GM20000 (cell line): ENCODE data around the gene OPRL1.

Source experiments
- DNase-seq: peaks from one replicate; pipeline ENCODE4 v3.0.0; 2012; ENCODE audit warnings: low spot score
- CTCF ChIP-seq: IDR thresholded peaks from 2 replicates; pipeline ENCODE4 v1.5.1; 2012; ENCODE audit warnings: mild to moderate bottlenecking, control low read depth; ENCODE audit errors: extremely low read depth, missing control alignments

OPRL1 gene

GRCh38 chr20:64062596-64063388, 17.1 kb upstream of the OPRL1 start, which contains the start of gene TCEA2:
TSS of gene TCEA2 (plus strand) at chr20:64063198. CDS start at chr20:64063313, 115 bp downstream.
- peak; percentile 98 for DNase-seq
- no peak for TF ChIP-seq CTCF

GRCh38 chr20:64063389-64064144, 16.3 kb upstream of the OPRL1 start:
- TF ChIP-seq CTCF, result no peak
- no peak for DNase-seq

- no peak for DNase-seq
- TF ChIP-seq CTCF, result no peak
These were observed 15.7 kb upstream of the OPRL1 start for GRCh38 chr20:64064145-64064698.

- TF ChIP-seq CTCF, result no peak
- DNase-seq, result no peak
These were observed 14.6 kb upstream of the OPRL1 start for GRCh38 chr20:64065062-64065973.

- no peak for TF ChIP-seq CTCF
- DNase-seq, result peak; percentile 86
These were observed 13.9 kb upstream of the OPRL1 start for GRCh38 chr20:64065974-64066343.

GRCh38 chr20:64067005-64067632, 12.8 kb upstream of the OPRL1 start:
- no peak for TF ChIP-seq CTCF
- DNase-seq, result no peak
